H9 (cell line): ENCODE measurements around the gene PSTPIP1. TPM values are rescaled to one million over a fixed set of nuclear protein-coding genes. Genes with fewer than 3 reads are reported as not detected.
A peak's percentile ranks its signal among the peaks of the same experiment; 100 is the strongest.

Source experiments
- DNase-seq: peaks from one replicate; pipeline ENCODE4 v3.0.0-alpha.2; 2017
- H2AFZ ChIP-seq: one replicate; pipeline ENCODE4 v1.6.1; 2013; ENCODE audit warnings: mild to moderate bottlenecking, low read length, control low read depth, moderate library complexity
- H2AK5ac ChIP-seq: 2 replicates; pipeline ENCODE4 v1.6.1; 2013; ENCODE audit warnings: low read length, control low read depth, mixed read lengths; ENCODE audit not compliant: insufficient read length
- H2BK120ac ChIP-seq: one replicate; pipeline ENCODE4 v1.6.1; 2013; ENCODE audit warnings: low read depth, mild to moderate bottlenecking, low read length, control low read depth, inconsistent platforms; ENCODE audit not compliant: poor library complexity, severe bottlenecking
- H2BK12ac ChIP-seq: 2 replicates; pipeline ENCODE4 v1.6.1; 2013; ENCODE audit warnings: low read length, control low read depth, mixed read lengths, low read depth; ENCODE audit not compliant: insufficient read length
- H2BK15ac ChIP-seq: 2 replicates; pipeline ENCODE4 v1.6.1; 2013; ENCODE audit warnings: low read depth, low read length, control low read depth
- H2BK20ac ChIP-seq: one replicate; pipeline ENCODE4 v1.6.1; 2013; ENCODE audit warnings: low read depth, mild to moderate bottlenecking, low read length, control low read depth, inconsistent platforms; ENCODE audit not compliant: poor library complexity, severe bottlenecking
- H2BK5ac ChIP-seq: 2 replicates; pipeline ENCODE4 v1.6.1; 2013; ENCODE audit warnings: low read length, control low read depth, mixed read lengths; ENCODE audit not compliant: insufficient read length
- H3K14ac ChIP-seq: 2 replicates; pipeline ENCODE4 v1.6.1; 2013; ENCODE audit warnings: low read length, control low read depth; ENCODE audit not compliant: insufficient read depth
- H3K18ac ChIP-seq: 2 replicates; pipeline ENCODE4 v1.6.1; 2013; ENCODE audit warnings: low read depth, mild to moderate bottlenecking, mixed read lengths, low read length, control low read depth; ENCODE audit not compliant: insufficient read length
- H3K23ac ChIP-seq: 2 replicates; pipeline ENCODE4 v1.6.1; 2013; ENCODE audit warnings: low read length, control low read depth, mixed read lengths, low read depth; ENCODE audit not compliant: insufficient read length
- H3K23me2 ChIP-seq: 2 replicates; pipeline ENCODE4 v1.6.1; 2013; ENCODE audit warnings: low read depth, mild to moderate bottlenecking, mixed read lengths, low read length, control low read depth; ENCODE audit not compliant: insufficient read length, poor library complexity, severe bottlenecking
- H3K27ac ChIP-seq: 2 replicates; pipeline ENCODE4 v1.5.1; 2013; ENCODE audit warnings: low read length, control low read depth, mixed read lengths, low read depth; ENCODE audit not compliant: insufficient read length
- H3K27me3 ChIP-seq: 2 replicates; pipeline ENCODE4 v1.6.1; 2013; ENCODE audit warnings: low read length, control low read depth, inconsistent platforms; ENCODE audit not compliant: insufficient read depth
- H3K4ac ChIP-seq: 2 replicates; pipeline ENCODE4 v1.6.1; 2013; ENCODE audit warnings: low read depth, mild to moderate bottlenecking, control low read depth, inconsistent platforms, low read length, moderate library complexity
- H3K4me1 ChIP-seq: 2 replicates; pipeline ENCODE4 v1.6.1; 2013; ENCODE audit warnings: low read length, control low read depth, inconsistent platforms; ENCODE audit not compliant: insufficient read depth
- H3K4me2 ChIP-seq: 2 replicates; pipeline ENCODE4 v1.6.1; 2013; ENCODE audit warnings: low read length, control low read depth, mixed read lengths; ENCODE audit not compliant: insufficient read length, insufficient read depth
- H3K56ac ChIP-seq: 2 replicates; pipeline ENCODE4 v1.6.1; 2013; ENCODE audit warnings: low read depth, mild to moderate bottlenecking, mixed read lengths, low read length, control low read depth; ENCODE audit not compliant: insufficient read length
- H3K79me1 ChIP-seq: 2 replicates; pipeline ENCODE4 v1.6.1; 2013; ENCODE audit warnings: low read depth, mild to moderate bottlenecking, moderate library complexity, low read length, control low read depth, inconsistent platforms; ENCODE audit not compliant: insufficient read depth, poor library complexity, severe bottlenecking
- H3K79me2 ChIP-seq: 2 replicates; pipeline ENCODE4 v1.6.1; 2013; ENCODE audit warnings: low read length, control low read depth, inconsistent platforms; ENCODE audit not compliant: insufficient read depth
- H3K9ac ChIP-seq: 2 replicates; pipeline ENCODE4 v1.6.1; 2013; ENCODE audit warnings: low read length, control low read depth, mixed read lengths; ENCODE audit not compliant: insufficient read length; ENCODE audit errors: extremely low read depth
- H3K9me3 ChIP-seq: one replicate; pipeline ENCODE4 v1.6.1; 2013; ENCODE audit warnings: low read depth, low read length, inconsistent platforms; ENCODE audit not compliant: control insufficient read depth
- H3T11ph ChIP-seq: one replicate; pipeline ENCODE4 v1.6.1; 2013; ENCODE audit warnings: mild to moderate bottlenecking, low read length, control low read depth, inconsistent platforms
- H4K20me1 ChIP-seq: one replicate; pipeline ENCODE4 v1.6.1; 2013; ENCODE audit not compliant: control insufficient read depth, insufficient read length, insufficient read depth
- H4K5ac ChIP-seq: 2 replicates; pipeline ENCODE4 v1.6.1; 2013; ENCODE audit warnings: low read depth, mild to moderate bottlenecking, mixed read lengths, low read length, control low read depth; ENCODE audit not compliant: insufficient read length
- H4K8ac ChIP-seq: replicated peaks from 2 replicates; pipeline ENCODE4 v1.6.1; 2013; ENCODE audit warnings: low read length, control low read depth, mixed read lengths, low read depth; ENCODE audit not compliant: insufficient read length
- H4K91ac ChIP-seq: 2 replicates; pipeline ENCODE4 v1.6.1; 2013; ENCODE audit warnings: low read depth, mild to moderate bottlenecking, moderate library complexity, mixed read lengths, low read length, control low read depth; ENCODE audit not compliant: insufficient read length
- H3K27ac Mint-ChIP-seq, 3 experiments: 2 replicates in 2 of 3; 3 replicates in 1 of 3; pipeline ENCODE4 v1.8.0; 2020 to 2021; ENCODE audit warnings: mixed read lengths in 3 of 3, mild to moderate bottlenecking in 1 of 3, moderate library complexity in 1 of 3
- H3K27me3 Mint-ChIP-seq: 2 replicates; pipeline ENCODE4 v1.8.0; 2021; ENCODE audit warnings: low read depth, mild to moderate bottlenecking, moderate library complexity, mixed read lengths
- H3K36me3 Mint-ChIP-seq, 3 experiments: 2 replicates in 2 of 3; 3 replicates in 1 of 3; pipeline ENCODE4 v1.8.0; 2020 to 2021; ENCODE audit warnings: low read depth in 3 of 3, mixed read lengths in 3 of 3; ENCODE audit not compliant: insufficient read depth in 1 of 3
- H3K4me1 Mint-ChIP-seq, 2 experiments: 2 replicates each; pipeline ENCODE4 v1.8.0; 2020; ENCODE audit warnings: mixed read lengths in 2 of 2
- H3K4me3 Mint-ChIP-seq, 2 experiments: 2 replicates in 1 of 2; 3 replicates in 1 of 2; pipeline ENCODE4 v1.8.0; 2020 to 2021; ENCODE audit warnings: mild to moderate bottlenecking in 2 of 2, mixed read lengths in 2 of 2, moderate library complexity in 1 of 2
- H3K9me3 Mint-ChIP-seq, 2 experiments: 2 replicates in 1 of 2; 3 replicates in 1 of 2; pipeline ENCODE4 v1.8.0; 2020; ENCODE audit warnings: mild to moderate bottlenecking in 2 of 2, mixed read lengths in 2 of 2, moderate library complexity in 1 of 2
- CTCF ChIP-seq: fragments of 200-600 bp; sonication (generic); conservative IDR thresholded peaks from 3 replicates; pipeline ENCODE4 v1.8.0; 2021; ENCODE audit warnings: antibody characterized with exemption, mild to moderate bottlenecking
- WGBS: extraction: QIAGEN DNeasy Blood & Tissue Kit; methylation state at CpG from one replicate; pipeline ENCODE4 v1.1.7; 2013; ENCODE audit warnings: missing lambda C conversion rate, low lambda C conversion rate, mixed read lengths; ENCODE audit not compliant: insufficient read length; ENCODE audit errors: extremely low coverage; 5-methylcytosine and 5-hydroxymethylcytosine counted together
- total RNA-seq: library from RNA; stranded (reverse); gene quantifications from 2 replicates; pipeline ENCODE4 v1.2.1, GENCODE V29; 2021

Gene PSTPIP1
- total RNA-seq, 1 experiment from 2014 or later, result 1.8 TPM

- Histone ChIP-seq H3T11ph (no peak overlapping the region), H3K4me2 (peak overlapping the region; percentile 23), H3K4ac (no peak overlapping the region), H4K8ac (no peak overlapping the region), H3K23me2 (no peaks in the 10 kb centered on the region), H2AFZ (no peak overlapping the region), H3K4me1 (no peaks in the 10 kb centered on the region), H2AK5ac (no peak overlapping the region), H2BK12ac (no peak overlapping the region), H4K5ac (no peak overlapping the region), H2BK120ac (no peak overlapping the region), H2BK5ac (no peak overlapping the region), H3K14ac (no peak overlapping the region), H3K79me1 (no peaks in the 10 kb centered on the region), H4K20me1 (no peaks in the 10 kb centered on the region), H3K79me2 (no peaks in the 10 kb centered on the region), H3K18ac (no peak overlapping the region), H4K91ac (no peak overlapping the region), H3K56ac (no peak overlapping the region), H3K23ac (no peak overlapping the region), H3K27ac (no peak overlapping the region), H3K9ac (no peak overlapping the region), H2BK20ac (no peak overlapping the region), H2BK15ac (no peak overlapping the region), H3K9me3 (no peaks in the 10 kb centered on the region), H3K27me3 (no peaks in the 10 kb centered on the region)
- Mint-ChIP-seq H3K27ac (peak overlapping the region in 1 of 3 experiments; percentile 16; a peak in 2 of 7 replicates), H3K4me3 (no peak overlapping the region), H3K36me3 (no peaks in the 10 kb centered on the region; a peak in 1 of 7 replicates), H3K9me3 (no peaks in the 10 kb centered on the region), H3K4me1 (peaks cover 2 to 22% of the 10 kb centered on the region in 2 experiments; a peak in 3 of 4 replicates), H3K27me3 (peaks cover 9% of the 10 kb centered on the region)
- TF ChIP-seq CTCF, result no peak
- WGBS, result no CpG with 5 or more reads among the region's 12 CpGs
- no peak for DNase-seq
Measured at GRCh38 chr15:77027111-77027696, 32.3 kb downstream of the PSTPIP1 start.
